GM18526 (cell line): ENCODE measurements around the gene LPCAT3.

Source experiments
- POLR2A ChIP-seq: IDR thresholded peaks from 3 replicates; pipeline ENCODE4 v1.6.1; 2011; ENCODE audit not compliant: insufficient read length; ENCODE audit errors: extremely low read depth

LPCAT3 gene

DNA sequence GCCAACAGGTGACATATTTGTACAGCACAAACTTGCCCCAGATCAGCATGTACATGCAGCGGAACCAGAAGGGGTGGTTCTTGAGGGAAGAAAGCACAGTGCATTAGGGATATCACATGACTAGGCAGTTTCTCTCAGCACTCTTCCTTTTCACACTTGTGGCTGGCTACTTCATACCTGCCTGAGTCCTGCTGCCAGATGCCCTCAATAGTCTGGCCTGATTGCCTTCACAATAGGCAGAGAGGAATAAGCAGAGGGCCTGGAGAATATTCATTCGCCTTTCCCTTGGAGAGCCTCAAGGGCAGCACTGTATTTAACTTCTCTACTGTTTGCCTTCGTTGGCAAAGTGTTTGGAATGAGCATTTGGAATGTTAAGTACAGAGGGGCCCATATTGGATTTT lies 39.7 kb downstream of the LPCAT3 start:
- no peak for TF ChIP-seq POLR2A

DNA sequence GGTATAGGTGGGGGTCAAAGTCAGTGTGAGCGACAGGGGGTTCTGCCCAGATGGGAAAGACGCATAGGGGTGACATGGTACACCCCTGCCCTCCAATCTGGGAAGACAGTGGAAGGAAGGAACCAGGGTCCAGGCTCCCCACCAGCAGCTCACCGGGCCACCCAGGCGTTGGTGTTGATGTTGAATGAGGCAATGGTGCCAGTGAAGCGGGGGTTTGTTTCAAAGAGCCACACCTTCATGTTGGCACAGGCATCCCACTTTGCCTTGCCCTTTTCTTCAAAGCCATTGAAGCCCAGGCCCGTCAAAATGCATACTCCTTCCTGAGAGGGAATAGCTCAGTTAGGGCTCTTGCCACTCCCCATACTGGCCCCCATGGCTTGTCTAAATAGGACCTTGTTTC lies 40.1 kb downstream of the LPCAT3 start:
- TF ChIP-seq POLR2A = no peak

DNA sequence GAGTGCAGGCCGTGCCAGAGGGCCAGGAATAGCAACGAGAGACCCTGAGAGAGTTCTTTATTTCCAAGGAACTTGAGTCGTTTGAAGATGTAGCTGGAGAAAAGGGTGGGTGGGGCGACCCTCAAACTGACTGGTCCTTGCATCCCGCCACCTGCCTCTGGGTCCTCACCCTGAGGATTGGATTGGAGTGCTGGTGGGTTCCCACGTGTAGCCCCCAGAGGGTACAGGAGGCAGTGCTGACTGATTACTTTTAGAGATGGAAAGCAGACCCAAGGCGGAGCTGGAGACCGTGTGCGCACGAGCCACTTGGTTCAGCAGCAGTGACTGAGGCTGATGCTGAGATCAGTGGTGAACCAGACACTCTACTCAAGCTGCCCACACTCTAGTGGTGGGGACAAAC lies 40.6 kb downstream of the LPCAT3 start:
- no peak for TF ChIP-seq POLR2A

DNA sequence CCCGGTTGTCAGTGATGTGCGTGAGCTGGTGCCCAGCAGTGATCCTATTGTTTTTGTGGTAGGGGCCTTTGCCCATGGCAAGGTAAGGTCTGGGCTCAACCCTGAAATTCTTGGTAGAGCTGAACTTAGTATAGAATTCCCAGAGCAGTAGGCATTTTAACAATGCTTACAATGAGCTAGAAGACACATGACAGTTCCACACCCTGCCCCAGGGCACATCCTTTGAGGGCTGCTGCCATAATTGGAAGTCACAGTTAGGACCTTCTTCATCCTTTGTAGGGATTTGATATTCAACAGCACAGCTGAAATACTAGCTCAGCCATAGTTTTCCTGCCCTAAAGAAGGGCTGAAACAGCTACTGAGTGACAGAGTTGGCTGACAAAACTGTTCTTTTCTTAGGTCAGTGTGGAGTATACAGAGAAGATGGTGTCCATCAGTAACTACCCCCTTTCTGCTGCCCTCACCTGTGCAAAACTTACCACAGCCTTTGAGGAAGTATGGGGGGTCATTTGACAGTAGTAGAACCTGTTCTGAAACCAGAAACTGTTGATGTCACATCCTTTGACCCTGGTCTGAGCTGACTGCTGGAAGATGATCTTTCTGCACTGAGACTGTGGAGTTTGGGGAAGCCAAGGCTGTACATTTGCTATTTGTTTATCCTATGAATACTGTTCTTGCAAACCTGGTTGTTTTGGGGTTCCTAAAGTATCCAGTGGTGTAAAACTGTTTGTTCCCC lies 42.8 kb downstream of the LPCAT3 start:
- TF ChIP-seq POLR2A = no peak

DNA sequence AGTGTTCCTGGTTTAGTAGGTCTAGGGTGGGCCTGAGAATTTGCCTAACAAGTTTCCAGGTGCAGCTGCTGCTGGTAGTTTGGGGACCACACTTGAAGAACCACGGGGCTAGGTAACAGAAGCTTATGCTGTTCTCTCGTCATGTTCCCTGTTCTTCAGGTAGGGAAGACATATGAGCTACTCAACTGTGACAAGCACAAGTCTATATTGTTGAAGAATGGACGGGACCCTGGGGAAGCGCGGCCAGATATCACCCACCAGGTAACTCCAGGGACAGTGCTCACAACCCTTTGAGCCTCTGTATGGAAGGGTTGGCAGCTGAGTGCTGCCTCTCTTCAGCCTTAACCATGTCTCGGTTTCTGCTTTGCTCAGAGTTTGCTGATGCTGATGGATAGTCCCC lies 44.1 kb downstream of the LPCAT3 start:
- no peak for TF ChIP-seq POLR2A

DNA sequence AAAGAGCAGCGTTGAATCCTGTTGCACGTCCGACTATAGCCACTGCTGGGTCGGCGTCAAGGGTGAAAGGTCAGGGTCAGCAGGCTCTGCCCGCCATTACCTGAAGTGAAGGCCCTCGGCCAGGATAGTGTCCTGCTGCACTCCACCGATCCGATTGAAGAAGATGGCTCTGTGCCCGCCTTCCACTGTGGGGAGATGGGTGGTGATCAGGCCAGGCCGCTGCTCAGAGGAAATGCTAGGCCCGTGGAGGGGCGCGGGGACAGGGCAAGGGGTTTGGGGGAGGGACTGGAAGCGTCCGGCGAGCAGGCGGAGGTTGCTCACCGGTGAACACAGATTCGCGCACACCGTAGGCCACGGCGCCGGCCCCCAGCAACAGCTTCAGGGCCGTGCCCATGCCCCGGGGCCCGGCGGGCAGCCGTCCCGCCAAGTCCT lies 48.2 kb downstream of the LPCAT3 start:
- TF ChIP-seq POLR2A = no peak

DNA sequence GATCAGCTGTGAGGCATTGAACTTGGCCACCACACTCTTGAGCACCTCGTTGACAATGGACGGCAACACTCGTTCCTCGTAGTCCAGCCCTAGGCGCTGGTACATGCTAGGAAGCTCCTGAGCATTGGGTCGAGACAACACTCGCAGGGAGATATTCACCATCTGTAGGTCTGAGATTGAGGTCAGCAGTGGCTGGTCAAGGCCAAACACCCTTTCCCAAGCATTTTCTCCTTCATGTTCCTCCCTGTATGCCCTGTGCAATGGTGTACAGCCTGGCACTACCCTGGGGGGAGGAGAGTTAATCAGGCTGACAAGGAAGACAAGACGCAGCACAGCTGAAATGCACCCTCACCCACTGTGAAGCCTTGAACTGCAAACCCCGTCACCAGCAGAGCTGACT lies 49.9 kb downstream of the LPCAT3 start:
- no peak for TF ChIP-seq POLR2A

DNA sequence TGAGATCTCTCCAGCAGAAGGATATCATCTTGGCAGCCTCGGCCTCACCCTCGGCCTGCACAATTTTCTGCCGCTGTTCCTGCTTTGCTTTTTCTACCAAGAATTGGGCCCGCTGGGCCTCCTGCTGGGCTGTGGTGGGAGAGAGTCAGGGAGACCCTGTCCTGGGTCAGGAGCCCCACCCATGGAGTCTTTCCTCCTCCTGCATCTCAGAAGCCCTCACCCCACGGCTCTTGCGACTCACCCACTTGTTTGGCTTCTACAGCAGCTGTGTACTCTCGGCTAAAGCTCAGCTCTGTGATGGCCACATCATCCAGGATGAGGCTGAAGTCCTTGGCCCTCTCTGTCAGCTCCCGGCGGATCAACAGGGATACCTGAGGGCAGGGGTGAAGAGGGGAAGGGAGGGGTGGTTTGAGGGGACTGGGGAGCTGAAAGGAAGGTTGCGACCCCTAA lies 50.6 kb downstream of the LPCAT3 start:
- no peak for TF ChIP-seq POLR2A

DNA sequence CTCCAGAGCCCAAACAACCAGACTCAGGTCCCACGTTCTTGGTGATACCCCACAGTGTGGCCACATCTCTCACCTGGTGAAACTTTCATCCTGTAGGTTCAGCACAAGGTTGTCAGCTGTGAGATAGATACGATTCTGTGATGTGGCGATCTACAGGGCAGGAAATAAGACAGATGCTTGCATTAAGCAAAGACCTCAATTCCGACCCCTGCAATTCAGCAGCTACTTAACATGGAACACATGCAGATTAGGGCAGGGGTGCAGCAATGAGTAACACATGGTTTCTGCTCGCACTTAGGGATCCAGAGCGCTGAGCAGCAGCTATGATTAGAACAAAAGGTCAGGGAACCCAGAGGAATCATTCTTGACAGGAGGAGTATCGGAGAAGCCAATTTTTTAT lies 51.9 kb downstream of the LPCAT3 start:
- no peak for TF ChIP-seq POLR2A

DNA sequence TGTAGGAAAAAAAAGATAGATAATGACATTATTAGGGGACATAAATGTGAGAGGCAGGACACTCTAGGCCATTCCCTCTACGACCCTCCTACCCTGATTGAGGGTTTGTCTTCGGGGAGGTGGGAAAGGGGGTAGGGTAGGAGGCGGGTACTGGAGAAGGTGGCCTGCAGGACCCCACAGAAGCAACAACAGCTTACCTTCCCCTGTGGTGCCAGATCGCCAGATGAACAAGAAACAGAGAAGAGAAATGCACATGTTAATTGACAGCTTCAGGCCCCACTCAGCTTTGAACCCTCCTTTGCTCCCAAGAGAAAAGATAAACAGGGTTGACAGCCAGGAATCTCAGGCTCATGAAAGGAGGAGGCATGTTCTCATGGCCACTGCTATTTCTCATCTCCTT lies 52.6 kb downstream of the LPCAT3 start:
- no peak for TF ChIP-seq POLR2A

DNA sequence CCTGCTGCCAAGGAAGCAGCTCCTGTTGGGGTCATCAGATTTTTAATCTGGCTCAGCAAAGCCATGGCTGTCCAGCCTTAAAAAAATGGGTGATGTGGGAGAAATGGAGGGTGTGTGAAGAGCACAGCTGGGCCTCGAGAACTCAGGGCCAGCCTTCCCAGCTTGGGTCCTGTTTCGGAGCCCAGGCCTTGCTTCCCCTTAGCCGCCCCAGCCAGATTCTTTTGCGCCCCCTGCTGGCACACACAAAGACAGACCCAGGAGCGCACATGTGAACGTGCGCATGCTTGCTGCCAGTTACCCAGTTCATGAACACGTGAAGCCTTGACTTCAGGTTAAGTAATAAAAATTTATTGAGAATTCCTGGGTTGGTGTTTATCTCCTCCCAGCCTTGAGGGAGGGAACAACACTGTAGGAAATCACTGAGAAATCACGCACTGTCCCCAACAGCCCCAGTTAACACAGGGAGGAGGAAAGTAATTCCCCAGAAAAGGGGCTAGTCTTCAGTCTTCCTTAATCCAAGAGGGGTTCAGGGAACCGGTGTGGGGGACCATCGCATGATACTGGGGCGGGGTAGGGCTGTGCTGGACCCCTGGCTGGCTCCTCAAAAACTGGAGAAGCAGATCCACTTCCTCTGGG lies 53.1 kb downstream of the LPCAT3 start:
- TF ChIP-seq POLR2A = peak; percentile 11

DNA sequence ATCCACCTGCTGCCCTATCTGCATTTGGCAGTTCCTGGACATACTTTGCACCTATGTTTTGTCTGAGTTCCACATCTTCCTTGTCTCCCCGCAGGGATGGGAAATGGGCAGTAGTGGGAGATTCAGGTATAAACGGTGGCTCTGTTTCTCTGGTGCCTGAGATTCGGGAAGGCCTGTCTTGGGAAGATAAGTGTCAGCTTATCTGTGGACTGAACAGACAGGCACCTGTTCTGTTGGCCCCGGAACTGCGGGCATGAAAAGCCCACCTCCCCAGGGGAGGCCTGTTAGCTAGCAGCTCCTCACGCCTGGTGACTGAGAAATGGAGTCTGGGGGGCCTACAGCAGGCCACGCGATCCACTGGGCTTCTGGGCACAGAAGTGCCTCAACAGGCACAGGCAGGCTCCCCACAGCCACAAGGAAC lies 53.7 kb downstream of the LPCAT3 start:
- TF ChIP-seq POLR2A = peak; percentile 1

DNA sequence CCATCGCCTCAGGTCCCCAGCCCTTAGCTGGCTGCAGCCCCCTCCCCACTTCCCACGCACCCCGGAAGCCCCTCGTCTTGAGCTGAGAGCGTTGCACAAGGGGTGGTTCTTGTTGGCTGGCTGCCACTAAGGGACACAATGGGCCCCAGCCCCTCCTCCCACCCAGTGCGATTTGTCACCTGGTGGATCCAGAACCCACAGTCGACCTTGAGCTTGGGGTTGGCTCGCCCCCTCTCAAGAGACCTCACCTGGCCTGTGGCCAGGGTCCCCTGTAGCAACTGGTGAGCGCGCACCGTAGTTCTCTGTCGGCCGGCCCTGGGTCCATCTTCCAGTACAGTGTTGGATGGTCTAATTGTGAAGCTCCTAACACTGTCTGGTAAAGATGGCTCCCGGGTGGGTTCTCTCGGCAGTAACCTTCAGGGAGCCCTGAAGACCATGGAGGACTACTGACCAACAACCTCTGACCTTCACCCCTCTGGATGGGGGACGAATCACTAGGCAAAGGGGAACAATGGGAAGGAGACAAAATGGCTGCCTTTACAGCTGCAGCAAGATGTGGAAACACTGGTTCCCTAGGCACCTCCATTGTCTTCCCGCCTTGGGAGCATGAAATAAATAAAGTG lies 54.4 kb downstream of the LPCAT3 start:
- no peak for TF ChIP-seq POLR2A

DNA sequence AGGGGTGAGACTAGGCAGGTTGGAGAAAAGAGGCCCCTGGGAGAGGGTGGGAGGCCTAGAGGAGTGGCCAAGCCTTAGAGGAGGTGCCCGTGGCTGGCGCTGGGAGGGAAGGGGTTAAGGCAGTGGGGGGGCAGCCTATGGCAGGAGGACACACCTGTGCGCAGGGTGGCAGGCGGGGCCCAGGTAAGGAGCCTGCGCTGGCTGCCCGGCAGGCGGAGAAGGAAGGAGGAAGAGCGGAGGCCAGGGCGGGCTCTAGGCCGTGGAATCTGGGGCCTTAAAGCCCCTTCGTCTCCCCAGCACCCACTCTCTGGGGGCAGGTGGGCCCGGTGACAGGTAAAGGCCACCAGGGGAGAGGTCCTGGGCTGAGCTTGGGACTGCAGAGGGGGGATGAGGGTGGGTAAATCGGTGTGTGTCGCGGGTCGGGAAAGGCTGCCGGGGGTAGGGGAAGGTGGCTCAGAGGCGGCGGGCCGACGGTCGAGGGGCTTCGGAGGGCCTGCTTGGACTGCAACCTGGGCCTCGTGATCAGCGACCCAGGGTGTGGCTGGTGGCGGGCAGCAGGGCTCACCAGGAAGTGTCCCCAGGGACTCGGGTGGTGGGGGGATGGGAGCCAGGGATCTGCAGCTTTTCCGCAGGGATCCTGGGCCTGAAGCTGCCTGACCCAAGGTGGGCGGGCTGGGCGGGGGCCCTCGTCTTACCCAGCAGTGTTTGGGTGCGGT lies 55.1 kb downstream of the LPCAT3 start:
- TF ChIP-seq POLR2A = no peak

DNA sequence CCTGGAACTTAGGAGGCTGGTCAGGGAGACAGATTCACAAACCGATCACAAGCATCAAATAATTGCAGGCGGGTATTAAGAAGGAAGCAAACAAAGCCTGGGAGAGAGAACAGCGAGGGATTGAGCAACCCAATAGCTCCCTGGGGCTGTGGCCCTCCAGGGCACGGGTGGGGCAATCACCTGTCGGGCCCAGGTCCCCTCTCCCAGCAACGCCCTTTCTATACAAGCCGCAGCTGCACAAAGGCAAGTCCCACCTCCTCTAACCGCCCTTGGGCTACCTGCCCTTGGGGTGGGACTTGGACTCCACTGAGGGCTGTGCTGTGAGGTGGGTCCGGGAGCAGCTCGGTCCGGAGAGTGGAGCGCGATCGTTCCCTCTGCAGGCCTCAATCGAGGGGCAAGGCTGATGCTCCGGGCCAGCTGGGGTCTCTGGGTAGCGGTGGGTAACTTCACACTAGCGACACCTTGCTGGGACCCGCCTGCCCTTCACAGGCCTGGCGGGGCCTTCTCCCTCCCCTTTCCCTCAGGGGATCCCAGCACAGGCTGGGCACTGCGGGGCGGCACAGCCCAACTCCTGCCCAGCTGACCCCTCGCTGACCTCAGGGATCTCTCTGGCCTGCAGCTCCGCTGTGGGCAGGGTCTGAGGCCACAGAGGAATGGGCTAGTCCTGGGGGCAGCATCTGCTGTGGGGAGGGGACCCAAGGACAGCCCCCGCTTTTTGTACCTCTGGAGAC lies 55.8 kb downstream of the LPCAT3 start:
- peak; percentile 16 for TF ChIP-seq POLR2A
